ENCODE measurements around the gene PEX7.

The PEX7 gene

GRCh38 chr6:136777651-136778050, 44.7 kb upstream of the PEX7 start:
- H3K27ac ChIP-seq: no peak overlapping the region
- TF ChIP-seq, protein P1, sequence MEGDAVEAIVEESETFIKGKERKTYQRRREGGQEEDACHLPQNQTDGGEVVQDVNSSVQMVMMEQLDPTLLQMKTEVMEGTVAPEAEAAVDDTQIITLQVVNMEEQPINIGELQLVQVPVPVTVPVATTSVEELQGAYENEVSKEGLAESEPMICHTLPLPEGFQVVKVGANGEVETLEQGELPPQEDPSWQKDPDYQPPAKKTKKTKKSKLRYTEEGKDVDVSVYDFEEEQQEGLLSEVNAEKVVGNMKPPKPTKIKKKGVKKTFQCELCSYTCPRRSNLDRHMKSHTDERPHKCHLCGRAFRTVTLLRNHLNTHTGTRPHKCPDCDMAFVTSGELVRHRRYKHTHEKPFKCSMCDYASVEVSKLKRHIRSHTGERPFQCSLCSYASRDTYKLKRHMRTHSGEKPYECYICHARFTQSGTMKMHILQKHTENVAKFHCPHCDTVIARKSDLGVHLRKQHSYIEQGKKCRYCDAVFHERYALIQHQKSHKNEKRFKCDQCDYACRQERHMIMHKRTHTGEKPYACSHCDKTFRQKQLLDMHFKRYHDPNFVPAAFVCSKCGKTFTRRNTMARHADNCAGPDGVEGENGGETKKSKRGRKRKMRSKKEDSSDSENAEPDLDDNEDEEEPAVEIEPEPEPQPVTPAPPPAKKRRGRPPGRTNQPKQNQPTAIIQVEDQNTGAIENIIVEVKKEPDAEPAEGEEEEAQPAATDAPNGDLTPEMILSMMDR (IDR thresholded peaks at IDR 0.05): no peak

GRCh38 chr6:136779682-136780081, 42.7 kb upstream of the PEX7 start:
- H3K27ac ChIP-seq: no peak overlapping the region
- TF ChIP-seq, protein P1 (IDR thresholded peaks at IDR 0.05): no peak
- no peak for TF ChIP-seq ZFX (IDR thresholded peaks at IDR 0.05; ENCODE audit: borderline replicate concordance)

DNA sequence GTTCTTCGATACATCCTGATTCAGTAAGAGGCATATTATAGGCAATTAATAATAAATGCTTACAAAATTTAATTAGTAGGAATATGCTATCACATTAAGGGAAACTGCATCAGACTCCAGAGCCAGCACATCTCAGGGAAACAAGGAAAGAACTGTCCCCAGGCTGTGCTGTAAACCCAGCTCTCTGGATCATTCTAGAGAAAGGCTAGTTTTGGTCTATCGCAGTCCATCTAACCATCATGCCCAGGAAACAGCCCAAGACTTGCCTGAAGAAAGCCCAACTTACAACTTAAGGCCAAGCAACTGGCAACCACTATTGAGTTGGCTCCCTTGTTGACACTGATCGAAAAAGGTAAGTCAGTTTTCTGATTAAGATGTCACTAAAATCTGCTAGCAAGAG, 41.4 kb upstream of the PEX7 start:
- TF ChIP-seq, protein P1 (IDR thresholded peaks at IDR 0.05): no peak
- TF ChIP-seq ZFX (IDR thresholded peaks at IDR 0.05; ENCODE audit: borderline replicate concordance): no peak
- H3K27ac ChIP-seq: no peak overlapping the region

- no peak overlapping the region for H3K27ac ChIP-seq
Measured at GRCh38 chr6:136782021-136782770, 40.2 kb upstream of the PEX7 start.

GRCh38 chr6:136783021-136783420, 39.4 kb upstream of the PEX7 start:
- H3K27ac ChIP-seq: no peak overlapping the region
- no peak for TF ChIP-seq ZFX (IDR thresholded peaks at IDR 0.05; ENCODE audit: borderline replicate concordance)
- TF ChIP-seq, protein P1 (IDR thresholded peaks at IDR 0.05): no peak

More at GRCh38 chr6:136782021-136782770, 40.2 kb upstream of the PEX7 start:
- TF ChIP-seq, protein P1 (IDR thresholded peaks at IDR 0.05): no peak
- no peak for TF ChIP-seq ZFX (IDR thresholded peaks at IDR 0.05; ENCODE audit: borderline replicate concordance)

DNA sequence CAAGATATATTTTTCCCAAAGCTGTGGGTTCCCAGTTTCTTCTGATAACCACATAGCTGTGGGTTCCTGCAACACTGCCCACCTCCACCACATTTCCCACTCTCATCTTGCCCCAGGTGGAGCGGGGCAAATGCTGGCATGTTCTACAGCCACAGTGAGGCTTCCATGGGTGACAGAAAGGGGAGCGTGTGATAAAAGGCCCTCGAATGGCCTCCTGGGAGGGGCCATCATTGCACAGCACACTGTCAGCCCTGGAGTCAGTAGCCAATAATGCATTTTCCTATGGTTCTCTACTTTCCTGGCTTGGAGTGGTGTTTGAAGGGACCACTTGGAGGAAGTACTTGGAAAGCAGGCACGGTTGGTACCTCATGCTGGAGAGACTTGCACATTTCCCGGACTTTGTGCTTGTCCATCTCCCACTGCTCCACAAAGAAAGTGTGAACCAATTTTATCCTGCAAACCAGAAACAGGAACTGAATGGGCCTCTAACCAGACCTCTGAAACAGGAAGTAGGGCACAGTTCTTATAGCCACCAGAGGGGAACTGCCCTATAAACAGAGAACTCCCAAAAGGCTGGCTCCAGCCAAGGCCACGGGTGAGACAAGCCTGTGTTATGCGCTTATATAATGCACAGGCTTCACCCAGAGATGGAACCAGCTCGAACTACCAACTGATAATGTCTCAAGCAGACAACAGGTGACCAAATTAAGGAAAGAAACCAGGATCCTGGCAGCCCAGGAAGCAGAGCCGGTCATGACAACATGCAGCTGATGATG, 38.7 kb upstream of the PEX7 start:
- H3K27ac ChIP-seq: no peak overlapping the region
- TF ChIP-seq, protein P1 (IDR thresholded peaks at IDR 0.05): no peak
- TF ChIP-seq ZFX (IDR thresholded peaks at IDR 0.05; ENCODE audit: borderline replicate concordance): no peak

GRCh38 chr6:136784271-136784664, 38.1 kb upstream of the PEX7 start:
- no peak overlapping the region for H3K27ac ChIP-seq
- no peak for TF ChIP-seq ZFX (IDR thresholded peaks at IDR 0.05; ENCODE audit: borderline replicate concordance)
- TF ChIP-seq, protein P1 (IDR thresholded peaks at IDR 0.05): no peak
